ENCODE measurements around the gene ZNF25.
"Not testable (repeated sequence)": the region's sequence is repeated elsewhere in the genome, so short reads cannot be mapped to it uniquely, and the experiment has no call there.

The ZNF25 gene

GRCh38 chr10:37976091-37976879 is at the start of gene ZNF25:
Gene ZNF25 (minus strand): TSS chr10:37976647. CDS start chr10:37971722, 4,925 bp downstream.
- no peaks in the 10 kb centered on the region for H3K27me3 ChIP-seq (ENCODE audit: control insufficient read depth, insufficient read depth, low read length)
- no peaks in the 10 kb centered on the region for H3K36me3 ChIP-seq (ENCODE audit: control insufficient read depth, insufficient read depth, low read length)
- peaks cover 7% of the 10 kb centered on the region for H3K4me1 ChIP-seq (ENCODE audit: control insufficient read depth, insufficient read depth, low read length)
- peak within 1 kb of the TSS; percentile 94 for H3K9ac ChIP-seq (ENCODE audit: low read length)
- H3K4me3 ChIP-seq (ENCODE audit: low read length) = peak within 1 kb of the TSS; percentile 91
- peak within 1 kb of the TSS; percentile 98 for H3K27ac ChIP-seq (ENCODE audit: low read depth, low read length)

GRCh38 chr10:38025283-38025682 is 48.8 kb upstream of the ZNF25 start:
- Histone ChIP-seq H3K27ac (ENCODE audit: low read depth, low read length) (no peak overlapping the region), H3K9ac (ENCODE audit: low read length) (no peak overlapping the region), H3K4me3 (ENCODE audit: low read length) (no peak overlapping the region), H3K36me3 (ENCODE audit: control insufficient read depth, insufficient read depth, low read length) (peaks cover 7% of the 10 kb centered on the region), H3K27me3 (ENCODE audit: control insufficient read depth, insufficient read depth, low read length) (no peaks in the 10 kb centered on the region), H3K4me1 (ENCODE audit: control insufficient read depth, insufficient read depth, low read length) (no peaks in the 10 kb centered on the region)

- not testable (repeated sequence) for H3K4me3 ChIP-seq (ENCODE audit: low read length); H3K4me1 ChIP-seq (ENCODE audit: control insufficient read depth, insufficient read depth, low read length); H3K27me3 ChIP-seq (ENCODE audit: control insufficient read depth, insufficient read depth, low read length); H3K9ac ChIP-seq (ENCODE audit: low read length); H3K27ac ChIP-seq (ENCODE audit: low read depth, low read length)
- H3K36me3 ChIP-seq (ENCODE audit: control insufficient read depth, insufficient read depth, low read length) = peaks cover 13% of the 10 kb centered on the region
Observed at GRCh38 chr10:38019124-38019523, 42.7 kb upstream of the ZNF25 start.

DNA sequence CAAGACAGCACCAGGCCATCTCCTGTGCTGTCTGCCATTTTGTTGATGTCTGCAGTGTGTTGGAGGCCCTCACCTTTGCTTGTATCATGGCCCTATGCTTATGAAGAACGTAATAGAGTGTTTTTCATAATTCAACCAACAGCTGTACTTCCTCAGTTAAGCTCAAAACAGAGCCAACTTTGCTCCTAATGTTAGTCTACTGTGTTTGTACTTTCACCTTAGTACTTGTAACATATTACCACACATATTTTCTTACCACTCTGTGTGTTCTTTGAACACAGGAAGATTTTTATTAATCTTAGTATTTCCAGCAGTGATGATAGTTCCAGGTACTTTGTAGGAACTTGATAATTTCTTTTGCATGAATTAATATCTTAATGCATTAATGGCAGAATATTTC is 39.9 kb upstream of the ZNF25 start:
- H3K27ac ChIP-seq (ENCODE audit: low read depth, low read length) = no peak overlapping the region
- no peaks in the 10 kb centered on the region for H3K27me3 ChIP-seq (ENCODE audit: control insufficient read depth, insufficient read depth, low read length)
- peaks cover 4% of the 10 kb centered on the region for H3K4me1 ChIP-seq (ENCODE audit: control insufficient read depth, insufficient read depth, low read length)
- no peak overlapping the region for H3K4me3 ChIP-seq (ENCODE audit: low read length)
- no peak overlapping the region for H3K9ac ChIP-seq (ENCODE audit: low read length)
- H3K36me3 ChIP-seq (ENCODE audit: control insufficient read depth, insufficient read depth, low read length) = peaks cover 13% of the 10 kb centered on the region

DNA sequence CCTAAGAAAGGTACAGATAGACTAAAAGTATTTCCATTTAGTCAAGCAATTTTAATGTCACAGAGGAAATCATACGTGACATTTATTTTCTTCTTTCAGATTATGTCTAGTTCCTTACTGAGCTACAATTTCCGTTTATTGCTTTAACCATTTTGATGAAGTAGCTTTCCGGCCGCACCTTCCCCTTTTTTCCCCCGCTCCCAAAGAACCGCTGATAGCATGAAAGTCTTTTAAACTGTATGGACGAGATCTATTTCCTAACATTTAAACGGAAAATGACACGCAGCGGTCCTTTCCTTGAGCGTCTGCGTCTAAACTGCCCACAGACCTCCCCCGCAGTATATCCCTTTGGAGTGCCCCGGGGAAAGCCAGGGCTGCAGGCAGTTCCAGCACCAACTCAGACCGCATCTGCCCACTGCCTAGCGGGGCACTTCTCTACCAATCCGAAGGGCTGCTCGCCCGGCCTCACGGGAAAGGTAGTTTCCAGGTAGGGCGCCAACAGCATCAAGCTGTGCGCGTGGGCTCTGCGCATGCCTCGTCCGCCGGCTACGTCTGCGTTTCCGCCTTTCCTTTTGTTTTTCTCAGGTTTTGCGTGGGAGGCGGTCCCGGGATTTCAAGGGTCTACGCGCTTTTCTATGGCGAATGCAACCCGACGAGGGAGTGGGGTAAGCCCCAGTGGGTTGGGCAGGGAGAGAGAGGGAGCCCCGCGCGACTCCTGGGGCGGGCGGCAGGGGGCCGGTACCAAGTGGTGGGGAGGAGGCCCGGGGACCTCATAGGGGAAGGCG is 33.9 kb upstream of the ZNF25 start, which contains the start of gene ZNF33A:
ZNF33A (plus strand) TSS at position 557 of the 785 bp plus-strand sequence. CDS start 1,667 bp downstream, outside the sequence.
- H3K27me3 ChIP-seq (ENCODE audit: control insufficient read depth, insufficient read depth, low read length) = no peaks in the 10 kb centered on the region
- peak within 1 kb of the TSS; percentile 86 for H3K9ac ChIP-seq (ENCODE audit: low read length)
- peak within 1 kb of the TSS; percentile 99 for H3K27ac ChIP-seq (ENCODE audit: low read depth, low read length)
- peaks cover 4% of the 10 kb centered on the region for H3K36me3 ChIP-seq (ENCODE audit: control insufficient read depth, insufficient read depth, low read length)
- peak within 1 kb of the TSS; percentile 76 for H3K4me3 ChIP-seq (ENCODE audit: low read length)
- H3K4me1 ChIP-seq (ENCODE audit: control insufficient read depth, insufficient read depth, low read length) = peaks cover 6% of the 10 kb centered on the region

GRCh38 chr10:38007991-38008390 is 31.5 kb upstream of the ZNF25 start:
- Histone ChIP-seq H3K27ac (ENCODE audit: low read depth, low read length) (no peak overlapping the region), H3K9ac (ENCODE audit: low read length) (no peak overlapping the region), H3K4me3 (ENCODE audit: low read length) (no peak overlapping the region), H3K36me3 (ENCODE audit: control insufficient read depth, insufficient read depth, low read length) (no peaks in the 10 kb centered on the region), H3K4me1 (ENCODE audit: control insufficient read depth, insufficient read depth, low read length) (peaks cover 6% of the 10 kb centered on the region), H3K27me3 (ENCODE audit: control insufficient read depth, insufficient read depth, low read length) (no peaks in the 10 kb centered on the region)

DNA sequence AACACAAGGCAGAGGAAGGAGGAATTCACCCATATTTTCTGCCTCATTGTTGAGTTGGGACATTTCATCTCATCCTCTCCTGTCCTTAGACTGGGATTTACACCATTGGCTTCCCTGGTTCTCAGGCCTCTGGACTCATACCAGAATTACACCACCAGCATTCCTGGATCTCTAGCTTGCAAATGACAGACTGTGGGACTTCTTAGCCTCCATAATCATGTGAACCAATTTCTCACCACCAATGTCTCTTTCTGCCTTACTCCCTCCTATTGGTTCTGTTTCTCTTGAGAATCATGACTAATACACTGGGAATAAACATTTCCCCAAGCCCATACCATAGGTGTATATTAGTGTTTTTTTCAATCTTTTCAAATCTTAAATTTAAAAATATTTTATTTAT is 31.1 kb upstream of the ZNF25 start:
- H3K27ac ChIP-seq (ENCODE audit: low read depth, low read length) = no peak overlapping the region
- H3K4me3 ChIP-seq (ENCODE audit: low read length) = no peak overlapping the region
- peaks cover 6% of the 10 kb centered on the region for H3K4me1 ChIP-seq (ENCODE audit: control insufficient read depth, insufficient read depth, low read length)
- H3K9ac ChIP-seq (ENCODE audit: low read length) = no peak overlapping the region
- no peaks in the 10 kb centered on the region for H3K36me3 ChIP-seq (ENCODE audit: control insufficient read depth, insufficient read depth, low read length)
- no peaks in the 10 kb centered on the region for H3K27me3 ChIP-seq (ENCODE audit: control insufficient read depth, insufficient read depth, low read length)

GRCh38 chr10:38003588-38003987 is 27.1 kb upstream of the ZNF25 start:
- Histone ChIP-seq H3K4me1 (ENCODE audit: control insufficient read depth, insufficient read depth, low read length) (no peaks in the 10 kb centered on the region), H3K27ac (ENCODE audit: low read depth, low read length) (no peak overlapping the region), H3K36me3 (ENCODE audit: control insufficient read depth, insufficient read depth, low read length) (no peaks in the 10 kb centered on the region), H3K9ac (ENCODE audit: low read length) (no peak overlapping the region), H3K4me3 (ENCODE audit: low read length) (no peak overlapping the region), H3K27me3 (ENCODE audit: control insufficient read depth, insufficient read depth, low read length) (no peaks in the 10 kb centered on the region)

GRCh38 chr10:38003026-38003425 is 26.6 kb upstream of the ZNF25 start:
- no peak overlapping the region for H3K9ac ChIP-seq (ENCODE audit: low read length)

GRCh38 chr10:38000474-38000873 is 24.0 kb upstream of the ZNF25 start:
- not testable (repeated sequence) for H3K27me3 ChIP-seq (ENCODE audit: control insufficient read depth, insufficient read depth, low read length); H3K4me3 ChIP-seq (ENCODE audit: low read length); H3K4me1 ChIP-seq (ENCODE audit: control insufficient read depth, insufficient read depth, low read length); H3K27ac ChIP-seq (ENCODE audit: low read depth, low read length); H3K36me3 ChIP-seq (ENCODE audit: control insufficient read depth, insufficient read depth, low read length); H3K9ac ChIP-seq (ENCODE audit: low read length)

More at GRCh38 chr10:38003026-38003425, 26.6 kb upstream of the ZNF25 start:
- Histone ChIP-seq H3K27ac (ENCODE audit: low read depth, low read length) (no peak overlapping the region), H3K4me1 (ENCODE audit: control insufficient read depth, insufficient read depth, low read length) (no peaks in the 10 kb centered on the region), H3K27me3 (ENCODE audit: control insufficient read depth, insufficient read depth, low read length) (no peaks in the 10 kb centered on the region), H3K36me3 (ENCODE audit: control insufficient read depth, insufficient read depth, low read length) (no peaks in the 10 kb centered on the region), H3K4me3 (ENCODE audit: low read length) (no peak overlapping the region)

GRCh38 chr10:37998920-37999319 is 22.5 kb upstream of the ZNF25 start:
- not testable (repeated sequence) for H3K4me3 ChIP-seq (ENCODE audit: low read length); H3K9ac ChIP-seq (ENCODE audit: low read length); H3K4me1 ChIP-seq (ENCODE audit: control insufficient read depth, insufficient read depth, low read length); H3K27ac ChIP-seq (ENCODE audit: low read depth, low read length); H3K27me3 ChIP-seq (ENCODE audit: control insufficient read depth, insufficient read depth, low read length); H3K36me3 ChIP-seq (ENCODE audit: control insufficient read depth, insufficient read depth, low read length)

- H3K27me3 ChIP-seq (ENCODE audit: control insufficient read depth, insufficient read depth, low read length) = no peaks in the 10 kb centered on the region
- H3K27ac ChIP-seq (ENCODE audit: low read depth, low read length) = no peak overlapping the region
- no peak overlapping the region for H3K4me3 ChIP-seq (ENCODE audit: low read length)
- no peaks in the 10 kb centered on the region for H3K36me3 ChIP-seq (ENCODE audit: control insufficient read depth, insufficient read depth, low read length)
- no peaks in the 10 kb centered on the region for H3K4me1 ChIP-seq (ENCODE audit: control insufficient read depth, insufficient read depth, low read length)
- H3K9ac ChIP-seq (ENCODE audit: low read length) = no peak overlapping the region
Observed at GRCh38 chr10:37992083-37992482, 15.6 kb upstream of the ZNF25 start.
